ENCODE results near the gene FBLN2. TPM values are rescaled to one million over a fixed set of nuclear protein-coding genes. Genes with fewer than 3 reads are reported as not detected.

FBLN2 gene
- total and polyA plus RNA-seq, 2 of the 13 experiments (the other 11 are each of a cell fraction or from before 2014, with no cell fraction given) = not detected

DNA sequence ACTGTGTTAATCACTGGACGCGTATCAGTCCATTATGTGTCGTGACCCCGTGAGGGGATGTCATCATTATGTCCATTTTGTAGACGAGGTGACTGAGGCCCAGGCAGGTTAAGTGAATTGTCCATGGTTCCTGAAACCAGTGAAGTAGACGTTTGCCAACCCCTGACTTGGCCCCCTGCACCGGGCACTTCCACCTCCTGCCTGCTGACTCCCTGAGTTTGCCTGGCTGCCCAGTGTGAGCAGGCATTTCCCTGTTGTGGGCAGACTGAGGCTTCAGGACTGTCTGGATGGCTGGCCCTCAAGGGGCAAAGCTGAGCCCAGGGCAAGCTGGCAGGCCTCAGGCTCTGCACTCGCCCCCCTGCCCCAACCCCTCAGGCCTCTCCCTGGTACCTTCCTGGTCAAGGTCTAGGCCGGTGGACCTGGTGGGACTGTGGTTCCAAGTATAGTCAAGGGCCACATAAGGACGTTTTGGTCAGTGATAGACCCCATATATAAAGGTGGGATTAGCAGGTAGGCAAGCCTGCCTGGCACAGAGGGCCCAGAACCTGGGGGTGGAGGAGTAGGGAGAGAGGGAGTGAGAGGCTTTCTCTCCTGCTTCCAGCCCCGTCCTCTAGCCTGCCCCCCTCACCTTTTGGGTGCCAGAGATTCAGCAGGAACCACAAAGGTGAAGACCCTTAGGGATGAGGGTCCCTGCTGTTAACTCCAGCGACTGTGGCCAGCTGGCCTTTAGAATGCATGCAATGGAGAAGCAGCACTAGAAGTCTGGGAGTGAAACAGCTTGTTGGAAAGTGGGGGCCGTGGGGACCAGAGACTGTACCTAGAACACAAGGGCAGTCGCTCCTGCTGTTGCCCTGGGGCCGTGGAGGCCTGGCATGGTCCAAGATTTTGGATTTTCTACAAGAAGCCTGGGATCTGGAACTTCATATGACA lies 34.6 kb downstream of the FBLN2 start:
- H3K4me1 ChIP-seq (ENCODE audit: insufficient read depth, low read length) = peaks cover 6% of the 10 kb centered on the region; the same call in 1 of the 2 replicates

More for the DNA sequence above, 34.6 kb downstream of the FBLN2 start:
- intact Hi-C loops (cut with micrococcal nuclease; ENCODE audit: unreplicated experiment) (no loop called here), in situ Hi-C loops (cut with HindIII; ENCODE audit: extremely low pct_ligation_motif_present, low pct_unique_long_range_greater_than_20kb) (no loop called here)
- WGBS (ENCODE audit: low lambda C conversion rate) = 30% methylated on average over 13 of the region's 15 CpGs
- Histone ChIP-seq H3K79me2 (ENCODE audit: insufficient read depth, low read length) (no peaks in the 10 kb centered on the region), H3K9me3 (ENCODE audit: low read length) (no peaks in the 10 kb centered on the region), H3K4me2 (ENCODE audit: low read depth, low read length) (no peak overlapping the region), H3K36me3 (replicated peaks in 1 of 2; ENCODE audit: control insufficient read depth in 1 of 2, insufficient read depth in 2 of 2, low read length in 2 of 2) (no peaks in the 10 kb centered on the region), H3K4me3 (replicated peaks in 1 of 3; ENCODE audit: insufficient read depth in 1 of 3, low read depth in 2 of 3, low read length in 3 of 3) (no peak overlapping the region), H2AFZ (ENCODE audit: low read length) (no peak overlapping the region), H3K27me3 (ENCODE audit: control insufficient read depth in 1 of 2, insufficient read depth in 2 of 2, low read length in 2 of 2) (peaks cover 4 to 43% of the 10 kb centered on the region in 2 experiments; a peak in 4 of 5 replicates), H3K9ac (ENCODE audit: insufficient read depth, low read depth, low read length) (no peak overlapping the region), H4K20me1 (ENCODE audit: insufficient read depth, low read length) (no peaks in the 10 kb centered on the region), H3K27ac (ENCODE audit: extremely low read length, insufficient read depth, low read length) (no peak overlapping the region)
- BruUV-seq (replicated peaks) = no TSS peak
- CTCF ChIA-PET (ENCODE audit: low intra/inter-chr PET ratio, low total read pairs) = no interaction called here
- POLR2A ChIA-PET = no interaction called here
- ATAC-seq (no peak), FAIRE-seq (no peak), DNase-seq (ENCODE audit: low spot score) (no peak)
- TF ChIP-seq HHEX (CRISPR knock-in tag; IDR thresholded peaks at IDR 0.05) = no peak
- TF ChIP-seq, protein P1, sequence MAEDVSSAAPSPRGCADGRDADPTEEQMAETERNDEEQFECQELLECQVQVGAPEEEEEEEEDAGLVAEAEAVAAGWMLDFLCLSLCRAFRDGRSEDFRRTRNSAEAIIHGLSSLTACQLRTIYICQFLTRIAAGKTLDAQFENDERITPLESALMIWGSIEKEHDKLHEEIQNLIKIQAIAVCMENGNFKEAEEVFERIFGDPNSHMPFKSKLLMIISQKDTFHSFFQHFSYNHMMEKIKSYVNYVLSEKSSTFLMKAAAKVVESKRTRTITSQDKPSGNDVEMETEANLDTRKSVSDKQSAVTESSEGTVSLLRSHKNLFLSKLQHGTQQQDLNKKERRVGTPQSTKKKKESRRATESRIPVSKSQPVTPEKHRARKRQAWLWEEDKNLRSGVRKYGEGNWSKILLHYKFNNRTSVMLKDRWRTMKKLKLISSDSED (CRISPR knock-in tag; IDR thresholded peaks at IDR 0.05) = no peak
- TF ChIP-seq NR2F6 (IDR thresholded peaks at IDR 0.05) = no peak
- no peak for TF ChIP-seq NR2F6 (CRISPR knock-in tag; IDR thresholded peaks at IDR 0.05)
- TF ChIP-seq TCF12 (IDR thresholded peaks at IDR 0.05) = no peak
- TF ChIP-seq TCF12 (CRISPR knock-in tag; IDR thresholded peaks at IDR 0.05) = no peak
- TF ChIP-seq ZNF232 (CRISPR knock-in tag; IDR thresholded peaks at IDR 0.05; ENCODE audit: borderline replicate concordance) = no peak
- TF ChIP-seq, protein P2, sequence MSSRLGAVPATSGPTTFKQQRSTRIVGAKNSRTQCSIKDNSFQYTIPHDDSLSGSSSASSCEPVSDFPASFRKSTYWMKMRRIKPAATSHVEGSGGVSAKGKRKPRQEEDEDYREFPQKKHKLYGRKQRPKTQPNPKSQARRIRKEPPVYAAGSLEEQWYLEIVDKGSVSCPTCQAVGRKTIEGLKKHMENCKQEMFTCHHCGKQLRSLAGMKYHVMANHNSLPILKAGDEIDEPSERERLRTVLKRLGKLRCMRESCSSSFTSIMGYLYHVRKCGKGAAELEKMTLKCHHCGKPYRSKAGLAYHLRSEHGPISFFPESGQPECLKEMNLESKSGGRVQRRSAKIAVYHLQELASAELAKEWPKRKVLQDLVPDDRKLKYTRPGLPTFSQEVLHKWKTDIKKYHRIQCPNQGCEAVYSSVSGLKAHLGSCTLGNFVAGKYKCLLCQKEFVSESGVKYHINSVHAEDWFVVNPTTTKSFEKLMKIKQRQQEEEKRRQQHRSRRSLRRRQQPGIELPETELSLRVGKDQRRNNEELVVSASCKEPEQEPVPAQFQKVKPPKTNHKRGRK (CRISPR knock-in tag; IDR thresholded peaks at IDR 0.05) = no peak
- TF ChIP-seq MAFG (CRISPR knock-in tag; IDR thresholded peaks at IDR 0.05) = no peak
- TF ChIP-seq ZNF567 (CRISPR knock-in tag; IDR thresholded peaks at IDR 0.05; ENCODE audit: borderline replicate concordance) = no peak
- no peak for TF ChIP-seq ZFP82 (CRISPR knock-in tag; IDR thresholded peaks at IDR 0.05; ENCODE audit: borderline replicate concordance)
- no peak for TF ChIP-seq PHF8 (CRISPR knock-in tag; IDR thresholded peaks at IDR 0.05)

Measured in HepG2 (cell line).